HepG2 (cell line): ENCODE measurements around the gene BCL2. TPM values are rescaled to one million over a fixed set of nuclear protein-coding genes. Genes with fewer than 3 reads are reported as not detected.

Source experiments
- ATAC-seq: fragments of 200-7000 bp; cut with Tn5 transposase; 3 replicates; pipeline ENCODE4 v1.9.1; 2020; ENCODE audit warnings: mild to moderate bottlenecking, moderate library complexity
- BruUV-seq: library from RNA; stranded (reverse); fragments of 400-500 nt; replicated peaks from 2 replicates; lab custom pipeline; 2021; lab: Mats Ljungman, UMichigan
- CTCF ChIA-PET: fragments of 300-600 bp; formaldehyde crosslinking; extraction: SDS; loops from one replicate; lab custom pipeline; 2021; ENCODE audit warnings: low total read pairs, inconsistent platforms, low intra/inter-chr PET ratio; lab: Yijun Ruan, JAX
- POLR2A ChIA-PET: fragments of 350-600 bp; sonication (Branson Sonifier 250); formaldehyde crosslinking; loops from one replicate; lab custom pipeline; 2020; ENCODE audit warnings: antibody characterized with exemption, inconsistent platforms; lab: Yijun Ruan, JAX
- DNase-seq: peaks from one replicate; pipeline ENCODE4 v3.0.0-alpha.2; 2015; ENCODE audit warnings: low spot score
- FAIRE-seq: peaks from 3 replicates; lab custom pipeline; 2011; peaks lifted over from hg19 to GRCh38; lab: Jason Lieb, UNC
- H2AFZ ChIP-seq: one replicate; pipeline ENCODE4 v1.6.1; 2011; ENCODE audit warnings: low read length, inconsistent platforms
- H3K27ac ChIP-seq: fragments of 300-600 bp; 3 replicates; pipeline ENCODE4 v1.8.0; 2011; ENCODE audit warnings: mixed run types, mild to moderate bottlenecking, mixed read lengths, low read length, inconsistent platforms; ENCODE audit not compliant: insufficient read depth; ENCODE audit errors: extremely low read length
- H3K27me3 ChIP-seq, 2 experiments: fragments of 200-600 bp in 1 of 2; 2 replicates in 1 of 2; 3 replicates in 1 of 2; pipeline versions ENCODE4 v1.6.0 to v1.8.0; 2011; ENCODE audit warnings: low read length in 2 of 2, mild to moderate bottlenecking in 2 of 2, moderate library complexity in 2 of 2, inconsistent platforms in 1 of 2; ENCODE audit not compliant: insufficient read depth in 2 of 2, control insufficient read depth in 1 of 2
- H3K36me3 ChIP-seq, 2 experiments: fragments of 200-600 bp in 1 of 2; replicated peaks in 1 of 2; 2 replicates in 1 of 2; 3 replicates in 1 of 2; pipeline versions ENCODE4 v1.5.1 to v1.8.0; 2011; ENCODE audit warnings: low read length in 2 of 2, inconsistent platforms in 1 of 2; ENCODE audit not compliant: insufficient read depth in 2 of 2, control insufficient read depth in 1 of 2
- H3K4me1 ChIP-seq: 2 replicates; pipeline ENCODE4 v1.5.1; 2012; ENCODE audit warnings: low read length, inconsistent platforms; ENCODE audit not compliant: insufficient read depth
- H3K4me2 ChIP-seq: 2 replicates; pipeline ENCODE4 v1.6.0; 2011; ENCODE audit warnings: low read depth, low read length, inconsistent platforms
- H3K4me3 ChIP-seq, 3 experiments: fragments of 200-600 bp in 1 of 3; sonication (generic), shearing (Covaris generic) in 1 of 3; replicated peaks in 1 of 3; 2 replicates each; pipeline ENCODE4 v1.5.1; 2011 to 2016; ENCODE audit warnings: low read length in 3 of 3, inconsistent platforms in 2 of 3, low read depth in 2 of 3, mild to moderate bottlenecking in 2 of 3, control low read depth in 1 of 3, mixed read lengths in 1 of 3; ENCODE audit not compliant: insufficient read depth in 1 of 3
- H3K79me2 ChIP-seq: one replicate; pipeline ENCODE4 v1.6.1; 2011; ENCODE audit warnings: low read length, inconsistent platforms; ENCODE audit not compliant: insufficient read depth
- H3K9ac ChIP-seq: 2 replicates; pipeline ENCODE4 v1.6.0; 2011; ENCODE audit warnings: mild to moderate bottlenecking, low read depth, low read length, inconsistent platforms; ENCODE audit not compliant: insufficient read depth
- H3K9me3 ChIP-seq: 2 replicates; pipeline ENCODE4 v1.5.1; 2012; ENCODE audit warnings: mild to moderate bottlenecking, low read length
- H4K20me1 ChIP-seq: 2 replicates; pipeline ENCODE4 v1.6.0; 2011; ENCODE audit warnings: inconsistent platforms, mild to moderate bottlenecking, low read length, moderate library complexity; ENCODE audit not compliant: insufficient read depth
- BATF2 ChIP-seq: sonication (generic); formaldehyde crosslinking; IDR thresholded peaks from 2 replicates; pipeline ENCODE4 v1.8.0; 2022; ENCODE audit warnings: mild to moderate bottlenecking, missing genetic modification reagents, moderate library complexity
- HMGA1 ChIP-seq: sonication (generic); formaldehyde crosslinking; conservative IDR thresholded peaks from 2 replicates; pipeline ENCODE4 v1.4.0; 2020; ENCODE audit warnings: missing genetic modification reagents
- LBX2 ChIP-seq: sonication (generic); formaldehyde crosslinking; IDR thresholded peaks from 2 replicates; pipeline ENCODE4 v1.5.0; 2020; ENCODE audit warnings: missing genetic modification reagents, mild to moderate bottlenecking, borderline replicate concordance
- SAFB2 ChIP-seq: sonication (generic); formaldehyde crosslinking; IDR thresholded peaks from 2 replicates; pipeline ENCODE4 v1.5.1; 2020; ENCODE audit warnings: missing genetic modification reagents, low read depth, mild to moderate bottlenecking, borderline replicate concordance
- TARDBP ChIP-seq: sonication (generic); formaldehyde crosslinking; IDR thresholded peaks from 2 replicates; pipeline ENCODE4 v1.8.0; 2022; ENCODE audit warnings: mild to moderate bottlenecking, missing genetic modification reagents
- ZNF558 ChIP-seq: sonication (generic); formaldehyde crosslinking; IDR thresholded peaks from 2 replicates; pipeline ENCODE4 v1.9.0; 2022; ENCODE audit warnings: mild to moderate bottlenecking, missing genetic modification reagents, borderline replicate concordance
- ZSCAN12 ChIP-seq: sonication (generic); formaldehyde crosslinking; IDR thresholded peaks from 2 replicates; pipeline ENCODE4 v1.9.0; 2021; ENCODE audit warnings: mild to moderate bottlenecking, missing genetic modification reagents
- WGBS: methylation state at CpG from one replicate; pipeline ENCODE4 v1.1.6; 2017; ENCODE audit warnings: low lambda C conversion rate; 5-methylcytosine and 5-hydroxymethylcytosine counted together
- in situ Hi-C: cut with HindIII; loops from 2 replicates; pipeline ENCODE4 v1.10.0; 2017; ENCODE audit warnings: low pct_unique_long_range_greater_than_20kb; ENCODE audit not compliant: extremely low pct_ligation_motif_present
- intact Hi-C: fragments of 100-400 bp; cut with micrococcal nuclease; formaldehyde crosslinking; loops from one replicate; pipeline ENCODE4 v1.10.0; 2022; ENCODE audit not compliant: unreplicated experiment
- polyA plus RNA-seq, 8 experiments: library from polyadenylated mRNA; depleted of rRNA in 3 of 8; stranded (reverse) in 7 of 8; unstranded in 1 of 8; fragments of >200 nt; fragmentation: Illumina TruSeq in 4 of 8; extraction: Trizol in 4 of 8; gene quantifications; 2 replicates each; pipeline versions ENCODE4 v1.2.1 to v1.2.3, GENCODE V29; 2011 to 2016; ENCODE audit warnings: low read depth in 4 of 8, missing spikeins in 1 of 8, mixed read lengths in 1 of 8; ENCODE audit not compliant: insufficient read depth in 1 of 8
- total RNA-seq, 5 experiments: library from RNA; depleted of rRNA; stranded (reverse); fragments of >200 nt; fragmentation: Illumina TruSeq; extraction: Trizol; gene quantifications; 2 replicates each; pipeline ENCODE4 v1.2.3, GENCODE V29; 2016; ENCODE audit warnings: low read depth in 1 of 5
- TF ChIP-seq, protein P1 (sequence below): sonication (generic); formaldehyde crosslinking; IDR thresholded peaks from 2 replicates; pipeline ENCODE4 v1.4.0; 2020; ENCODE audit warnings: mild to moderate bottlenecking, low read depth, missing genetic modification reagents

Gene BCL2
- total and polyA plus RNA-seq, 2 of the 13 experiments (the other 11 are each of a cell fraction or from before 2014, with no cell fraction given) = 0.07 to 0.53 TPM

GRCh38 chr18:63346480-63347183, 27.1 kb upstream of the BCL2 start (continued):
- TF ChIP-seq LBX2 (CRISPR knock-in tag) (no peak), SAFB2 (CRISPR knock-in tag) (no peak)

- no peak for ATAC-seq
- CTCF ChIA-PET = no interaction called here
- Histone ChIP-seq H3K27me3 (no peaks in the 10 kb centered on the region), H3K9me3 (no peaks in the 10 kb centered on the region), H3K9ac (no peak overlapping the region), H4K20me1 (no peaks in the 10 kb centered on the region), H3K27ac (no peak overlapping the region), H3K4me2 (no peak overlapping the region), H3K4me3 (no peak overlapping the region), H3K36me3 (peaks cover 33 to 81% of the 10 kb centered on the region in 2 experiments), H2AFZ (no peak overlapping the region), H3K4me1 (peaks cover 19% of the 10 kb centered on the region), H3K79me2 (no peaks in the 10 kb centered on the region)
- DNase-seq = no peak
- TF ChIP-seq, protein P1, sequence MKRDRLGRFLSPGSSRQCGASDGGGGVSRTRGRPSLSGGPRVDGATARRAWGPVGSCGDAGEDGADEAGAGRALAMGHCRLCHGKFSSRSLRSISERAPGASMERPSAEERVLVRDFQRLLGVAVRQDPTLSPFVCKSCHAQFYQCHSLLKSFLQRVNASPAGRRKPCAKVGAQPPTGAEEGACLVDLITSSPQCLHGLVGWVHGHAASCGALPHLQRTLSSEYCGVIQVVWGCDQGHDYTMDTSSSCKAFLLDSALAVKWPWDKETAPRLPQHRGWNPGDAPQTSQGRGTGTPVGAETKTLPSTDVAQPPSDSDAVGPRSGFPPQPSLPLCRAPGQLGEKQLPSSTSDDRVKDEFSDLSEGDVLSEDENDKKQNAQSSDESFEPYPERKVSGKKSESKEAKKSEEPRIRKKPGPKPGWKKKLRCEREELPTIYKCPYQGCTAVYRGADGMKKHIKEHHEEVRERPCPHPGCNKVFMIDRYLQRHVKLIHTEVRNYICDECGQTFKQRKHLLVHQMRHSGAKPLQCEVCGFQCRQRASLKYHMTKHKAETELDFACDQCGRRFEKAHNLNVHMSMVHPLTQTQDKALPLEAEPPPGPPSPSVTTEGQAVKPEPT = no peak
- TF ChIP-seq HMGA1 (CRISPR knock-in tag) (no peak), TARDBP (no peak), ZNF558 (no peak), BATF2 (CRISPR knock-in tag) (no peak), ZSCAN12 (CRISPR knock-in tag) (no peak)
- FAIRE-seq = no peak
- in situ Hi-C loops = loop anchor here (10.0 kb wide), 1 partner anchor 89 kb away; no protein-coding TSS in a partner anchor
- WGBS = 85% methylated on average over 7 of the region's 7 CpGs
- no TSS peak for BruUV-seq
- POLR2A ChIA-PET = no interaction called here
- intact Hi-C loops = no loop called here
Measured at GRCh38 chr18:63346031-63346430, 26.5 kb upstream of the BCL2 start.
